Small intestine (tissue), 16 donors: ENCODE data around the gene CHEK1. TPM values are rescaled to one million over a fixed set of nuclear protein-coding genes. Genes with fewer than 3 reads are reported as not detected.
A peak's percentile ranks its signal among the peaks of the same experiment; 100 is the strongest.
"Not testable (repeated sequence)": the region's sequence is repeated elsewhere in the genome, so short reads cannot be mapped to it uniquely, and the experiment has no call there.

ENCODE experiments used
- DNase-seq, 2 donors: peaks; one replicate each; pipeline versions ENCODE4 v3.0.0 to v3.0.0-alpha.2; 2013
- FAIRE-seq: peaks from 2 replicates; lab custom pipeline; 2012; peaks lifted over from hg19 to GRCh38; lab: Jason Lieb, UNC
- H3K27ac ChIP-seq, 3 donors: one replicate each; pipeline ENCODE4 v1.5.1; 2013; ENCODE audit warnings: low read length in 2 of 3, mild to moderate bottlenecking in 2 of 3, control low read depth in 1 of 3, inconsistent platforms in 1 of 3, low read depth in 1 of 3, moderate library complexity in 1 of 3
- H3K27me3 ChIP-seq, 3 donors: one replicate each; pipeline ENCODE4 v1.6.1; 2013; ENCODE audit warnings: low read length in 3 of 3, inconsistent platforms in 1 of 3; ENCODE audit not compliant: control insufficient read depth in 3 of 3, insufficient read depth in 3 of 3
- H3K36me3 ChIP-seq, 3 donors: one replicate each; pipeline ENCODE4 v1.6.1; 2013; ENCODE audit warnings: low read length in 3 of 3, inconsistent platforms in 1 of 3, low read depth in 1 of 3, mild to moderate bottlenecking in 1 of 3, moderate library complexity in 1 of 3; ENCODE audit not compliant: control insufficient read depth in 3 of 3, insufficient read depth in 2 of 3
- H3K4me1 ChIP-seq, 3 donors: one replicate each; pipeline ENCODE4 v1.6.1; 2013; ENCODE audit warnings: low read length in 2 of 3, inconsistent platforms in 1 of 3, low read depth in 1 of 3, mild to moderate bottlenecking in 1 of 3, moderate library complexity in 1 of 3; ENCODE audit not compliant: control insufficient read depth in 3 of 3, insufficient read depth in 2 of 3
- H3K4me3 ChIP-seq, 3 donors: one replicate each; pipeline ENCODE4 v1.5.1; 2013; ENCODE audit warnings: low read length in 3 of 3, control low read depth in 1 of 3, inconsistent platforms in 1 of 3, low read depth in 1 of 3, mild to moderate bottlenecking in 1 of 3, moderate library complexity in 1 of 3
- H3K9me3 ChIP-seq, 2 donors: one replicate each; pipeline ENCODE4 v1.6.1; 2013; ENCODE audit warnings: low read depth in 1 of 2, low read length in 1 of 2; ENCODE audit not compliant: control insufficient read depth in 2 of 2, insufficient read depth in 1 of 2
- WGBS, 3 donors: extraction: QIAGEN DNeasy Blood & Tissue Kit; methylation state at CpG; one replicate each; pipeline ENCODE4 v1.1.7; 2013; 5-methylcytosine and 5-hydroxymethylcytosine counted together
- long read RNA-seq, 10 donors: transcript quantifications; one replicate each; lab custom pipeline, GENCODE V29; 2026
- polyA plus RNA-seq, 4 donors: library from polyadenylated mRNA; stranded (reverse) in 3 of 4; unstranded in 1 of 4; fragments of 200-250 nt in 3 of 4; fragments of 120-200 nt in 1 of 4; gene quantifications; one replicate each; pipeline versions ENCODE4 v1.2.1 to v1.2.3, GENCODE V29; 2013
- donor health status: healthy with polysubstance abuse.
- donor health status: control.
- donor health status: control.
- donor health status: Bipolar disorder and iron deficiency.
- donor health status: healthy.

CHEK1 gene
- 10 to 100 TPM in 2 of 4 donors, 1 to 10 TPM in 2; 2.7 to 22.6 (median 12.7) TPM for polyA plus RNA-seq
- long read RNA-seq, donor 1, full-length matches to known transcripts: 4 of 4 reads
- long read RNA-seq, donor 1, partial matches to known transcripts: 0 of 4 reads
- long read RNA-seq, donor 1, other reads (novel, unspliced or antisense): 0 of 4 reads
- long read RNA-seq, donor 2: 0 reads
- long read RNA-seq, donor 3, partial matches to known transcripts: 0 of 2 reads
- long read RNA-seq, donor 3, other reads (novel, unspliced or antisense): 0 of 2 reads
- long read RNA-seq, donor 4: 0 reads
- long read RNA-seq, donor 5: 0 reads
- long read RNA-seq, donor 6: 0 reads
- long read RNA-seq, donor 7: 0 reads
- long read RNA-seq, donor 8: 0 reads
- long read RNA-seq, donor 9: 0 reads
- long read RNA-seq, donor 10, partial matches to known transcripts: 0 of 1 reads
- long read RNA-seq, donor 10, other reads (novel, unspliced or antisense): 0 of 1 reads

DNA sequence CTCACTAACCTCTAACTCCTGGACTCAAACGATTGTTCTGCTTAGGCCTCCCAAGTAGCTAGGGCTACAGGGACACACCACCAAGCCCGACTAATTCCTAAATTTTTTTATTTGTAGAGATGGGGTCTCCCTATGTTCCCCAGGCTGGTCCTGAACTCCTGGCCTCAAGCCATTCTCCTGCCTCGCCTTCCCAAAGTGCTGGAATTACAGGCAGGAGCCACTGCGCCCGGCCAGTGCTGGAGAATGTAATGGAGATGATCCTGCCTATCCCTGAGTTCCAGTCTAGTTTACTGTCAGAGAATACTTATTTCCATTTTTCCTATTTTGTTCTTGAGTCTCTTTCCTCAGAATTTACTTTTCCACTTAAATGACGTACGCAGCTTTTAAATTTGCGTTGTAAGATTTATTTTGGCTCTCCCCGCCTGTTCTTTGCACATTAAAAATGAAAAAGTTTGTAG is at the start of gene CHEK1:
Gene CHEK1, plus strand, starts transcription at position 408 of the 458 bp plus-strand sequence. CDS start 1,606 bp downstream, outside the sequence.
- peaks cover 0 to 6% (median 3%) of the 10 kb centered on the region in 3 donors for H3K4me1 ChIP-seq
- FAIRE-seq (no peak), DNase-seq (peak in 1 of 2 donors; percentile 4)
- no peaks in the 10 kb centered on the region for H3K9me3 ChIP-seq
- WGBS, 3 donors: 53 to 56% (median 56%) methylated on average over 9 of the region's 9 CpGs
- H3K27ac ChIP-seq: peak within 1 kb of the TSS; percentile 93 to 97 (median 95)
- peaks cover 3 to 14% (median 5%) of the 10 kb centered on the region in 3 donors for H3K36me3 ChIP-seq
- peak within 1 kb of the TSS; percentile 68 to 79 (median 70) for H3K4me3 ChIP-seq
- no peaks in the 10 kb centered on the region for H3K27me3 ChIP-seq

DNA sequence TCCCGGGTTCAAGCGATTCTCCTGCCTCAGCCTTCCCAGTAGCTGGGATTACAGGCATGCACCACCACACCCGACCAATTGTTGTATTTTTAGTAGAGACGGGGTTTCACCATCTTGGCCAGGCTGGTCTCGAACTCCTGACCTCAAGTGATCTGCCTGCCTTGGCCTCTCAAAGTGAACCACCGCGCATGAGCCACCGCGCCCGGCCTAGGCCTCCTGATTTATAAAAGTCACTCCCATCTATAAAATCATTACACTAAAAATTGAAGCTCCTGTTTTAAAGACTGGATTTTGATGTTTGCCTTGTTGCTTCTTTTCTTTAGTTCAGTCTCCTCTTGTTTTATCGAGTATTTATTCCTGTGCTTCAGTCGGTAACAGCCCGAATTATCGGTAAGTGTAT is 47.8 kb upstream of the CHEK1 start:
- H3K9me3 ChIP-seq, H3K4me3 ChIP-seq, DNase-seq, H3K4me1 ChIP-seq, H3K27me3 ChIP-seq, H3K27ac ChIP-seq, FAIRE-seq: not testable (repeated sequence)
- WGBS, 3 donors: 92 to 97% (median 94%) methylated on average over 14 of the region's 14 CpGs
- H3K36me3 ChIP-seq: peaks cover 9 to 47% (median 24%) of the 10 kb centered on the region in 3 donors

DNA sequence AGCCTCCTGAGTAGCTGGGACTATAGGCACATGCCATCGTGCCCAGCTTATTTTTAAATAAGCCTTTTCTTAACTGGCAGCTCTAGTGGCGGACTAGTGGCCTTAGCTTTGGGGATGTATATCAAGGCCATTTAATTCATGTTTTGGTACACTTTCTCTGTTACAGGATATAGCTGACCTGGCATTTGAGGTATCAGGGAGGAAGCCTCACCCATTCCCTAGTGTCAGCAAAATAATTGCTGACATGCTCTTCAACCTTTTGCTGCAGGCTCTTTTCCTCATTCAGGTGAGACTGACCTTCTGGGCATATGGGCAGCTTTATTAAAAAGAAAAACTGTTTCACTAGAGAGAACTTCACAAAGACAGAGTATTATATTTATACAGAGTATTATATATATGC is 46.2 kb upstream of the CHEK1 start:
- H3K4me3 ChIP-seq: no peak overlapping the region
- no peaks in the 10 kb centered on the region for H3K9me3 ChIP-seq
- WGBS, 3 donors: 93 to 98% (median 96%) methylated on average over 2 of the region's 2 CpGs
- no peak for DNase-seq
- H3K27me3 ChIP-seq: no peaks in the 10 kb centered on the region
- H3K27ac ChIP-seq: no peak overlapping the region
- no peaks in the 10 kb centered on the region for H3K4me1 ChIP-seq
- H3K36me3 ChIP-seq: peaks cover 17 to 46% (median 22%) of the 10 kb centered on the region in 3 donors
- no peak for FAIRE-seq

DNA sequence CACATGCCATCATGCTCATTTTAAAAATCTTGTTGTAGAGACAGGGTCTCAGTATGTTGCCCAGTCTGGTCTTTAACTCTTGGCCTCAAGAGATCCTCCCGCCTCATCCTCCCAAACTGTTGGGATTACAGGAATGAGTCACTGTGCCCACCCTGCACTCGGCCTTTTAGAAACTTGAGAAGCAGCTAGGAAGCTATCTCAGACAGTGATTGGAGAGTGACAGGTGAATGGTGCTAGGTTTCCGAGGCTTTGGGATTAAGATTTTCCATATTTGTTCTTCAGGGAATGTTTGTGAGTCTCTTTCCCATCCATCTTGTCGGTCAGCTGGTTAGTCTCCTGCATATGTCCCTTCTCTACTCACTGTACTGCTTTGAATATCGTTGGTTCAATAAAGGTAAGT is 45.2 kb upstream of the CHEK1 start:
- no peaks in the 10 kb centered on the region for H3K27me3 ChIP-seq

DNA sequence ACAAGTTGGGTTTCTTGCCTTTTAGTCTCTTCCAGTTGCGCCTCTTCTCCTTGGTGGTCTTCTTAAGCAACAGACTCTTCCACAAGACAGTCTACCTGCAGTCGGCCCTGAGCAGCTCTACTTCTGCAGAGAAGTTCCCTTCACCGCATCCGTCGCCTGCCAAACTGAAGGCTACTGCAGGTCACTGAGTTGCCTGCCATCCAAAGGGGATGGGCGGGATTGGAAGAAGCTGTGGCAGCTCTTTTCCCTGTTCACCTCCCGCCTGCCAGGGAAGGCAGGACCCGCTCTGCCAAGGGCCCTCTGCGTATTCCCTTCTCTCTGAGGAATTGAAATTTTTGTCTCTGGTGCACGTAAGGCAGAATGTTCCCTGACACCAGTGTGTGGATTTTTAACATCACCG is 41.5 kb upstream of the CHEK1 start:
- no peak overlapping the region for H3K27ac ChIP-seq
- 95 to 96% (median 96%) methylated on average over 11 of the region's 11 CpGs for WGBS, 3 donors
- no peaks in the 10 kb centered on the region for H3K9me3 ChIP-seq
- no peaks in the 10 kb centered on the region for H3K4me1 ChIP-seq
- no peak overlapping the region for H3K4me3 ChIP-seq
- DNase-seq: no peak
- no peak for FAIRE-seq
- H3K36me3 ChIP-seq: peaks cover 9 to 28% (median 9%) of the 10 kb centered on the region in 3 donors
- no peaks in the 10 kb centered on the region for H3K27me3 ChIP-seq

More for the DNA sequence above, 45.2 kb upstream of the CHEK1 start:
- H3K9me3 ChIP-seq: no peaks in the 10 kb centered on the region
- H3K27ac ChIP-seq: no peak overlapping the region
- FAIRE-seq: no peak
- DNase-seq: no peak
- peaks cover 18 to 45% (median 22%) of the 10 kb centered on the region in 3 donors for H3K36me3 ChIP-seq
- H3K4me3 ChIP-seq: no peak overlapping the region
- H3K4me1 ChIP-seq: no peaks in the 10 kb centered on the region
- 97 to 98% (median 98%) methylated on average over 5 of the region's 5 CpGs for WGBS, 3 donors

DNA sequence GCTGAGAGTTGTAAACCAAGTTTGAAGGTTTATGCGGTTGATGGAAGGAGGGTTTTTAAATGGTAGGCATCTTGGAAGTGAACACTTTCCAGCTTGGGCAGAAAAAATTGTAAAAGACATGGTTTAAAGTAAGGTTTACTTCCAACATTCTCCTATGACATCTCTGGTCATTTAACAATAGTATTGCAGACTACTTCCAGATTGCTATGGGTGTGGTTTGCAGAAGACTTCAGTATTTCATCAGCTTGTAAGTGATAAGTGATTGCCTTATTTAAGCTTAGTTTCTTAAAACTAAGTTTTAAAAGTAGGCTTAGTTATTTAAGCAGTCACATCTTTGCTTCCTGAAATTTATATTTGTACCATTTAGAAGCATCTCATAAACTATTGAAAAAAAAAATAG is 39.5 kb upstream of the CHEK1 start:
- 93 to 100% (median 95%) methylated on average over 1 of the region's 1 CpG for whole genome bisulfite sequencing, 3 donors
- Histone ChIP-seq H3K4me3 (no peak overlapping the region), H3K9me3 (no peaks in the 10 kb centered on the region), H3K36me3 (peaks cover 2 to 18% (median 9%) of the 10 kb centered on the region in 3 donors), H3K4me1 (no peaks in the 10 kb centered on the region), H3K27ac (no peak overlapping the region), H3K27me3 (no peaks in the 10 kb centered on the region)
- no peak for FAIRE-seq
- no peak for DNase-seq

DNA sequence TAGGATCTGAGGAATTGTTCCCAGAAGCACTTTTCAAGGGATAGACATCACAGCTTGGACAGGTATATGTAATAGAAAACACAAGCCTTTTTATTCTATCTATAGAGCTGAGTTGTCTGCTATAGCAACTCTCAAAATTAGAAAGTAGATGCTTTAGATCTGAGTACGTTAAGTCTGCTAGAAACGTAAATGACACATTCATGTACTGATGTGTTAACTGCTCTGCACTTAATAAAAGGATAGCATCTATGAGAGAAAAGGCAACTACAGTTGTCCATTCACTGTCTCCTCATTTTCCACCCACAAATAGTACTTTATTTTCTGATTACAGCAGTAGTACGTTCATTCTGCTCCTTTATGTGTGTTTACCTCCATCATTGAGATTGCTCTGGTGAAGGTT is 38.3 kb upstream of the CHEK1 start:
- no peak overlapping the region for H3K4me3 ChIP-seq
- DNase-seq: no peak
- H3K36me3 ChIP-seq: peaks cover 2 to 16% (median 9%) of the 10 kb centered on the region in 3 donors
- no peak overlapping the region for H3K27ac ChIP-seq
- H3K9me3 ChIP-seq: no peaks in the 10 kb centered on the region
- H3K27me3 ChIP-seq: no peaks in the 10 kb centered on the region
- H3K4me1 ChIP-seq: no peaks in the 10 kb centered on the region
- no peak for FAIRE-seq
- WGBS, 3 donors: 71 to 74% (median 73%) methylated on average over 3 of the region's 3 CpGs

DNA sequence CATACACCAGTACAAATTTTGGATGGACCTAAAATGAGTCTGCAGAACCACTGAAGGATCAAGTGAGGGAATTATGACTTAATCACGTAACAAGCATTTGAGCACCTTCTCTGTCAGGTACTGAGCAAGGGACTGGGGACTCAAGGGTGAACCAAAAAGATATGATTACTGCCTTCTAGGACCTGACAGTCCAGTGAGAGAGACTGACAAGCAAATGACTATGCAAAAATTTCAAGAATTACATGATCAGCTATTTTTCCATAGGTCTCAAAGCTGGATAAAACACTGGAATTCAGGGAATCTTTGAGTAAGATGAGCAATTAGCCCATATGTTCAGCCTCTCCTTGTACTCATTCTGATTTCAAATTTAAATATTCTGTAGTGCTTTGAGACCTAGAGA is 37.5 kb upstream of the CHEK1 start:
- H3K36me3 ChIP-seq: peaks cover 2 to 12% (median 9%) of the 10 kb centered on the region in 3 donors
- H3K4me1 ChIP-seq: no peaks in the 10 kb centered on the region
- FAIRE-seq (no peak), DNase-seq (no peak)
- H3K27me3 ChIP-seq: no peaks in the 10 kb centered on the region
- 92 to 94% (median 92%) methylated on average over 1 of the region's 1 CpG for WGBS, 3 donors
- no peaks in the 10 kb centered on the region for H3K9me3 ChIP-seq
- no peak overlapping the region for H3K27ac ChIP-seq
- no peak overlapping the region for H3K4me3 ChIP-seq
